HEK293 (cell line): Measurements from ENCODE around the gene TAF15.

Source experiments
- CTCF ChIA-PET: fragments of 350-600 bp; formaldehyde crosslinking; extraction: SDS; loops from one replicate; lab custom pipeline; 2021; ENCODE audit warnings: antibody characterized with exemption; lab: Yijun Ruan, JAX
- POLR2A ChIA-PET: fragments of 300-600 bp; formaldehyde crosslinking; extraction: SDS; loops from one replicate; lab custom pipeline; 2020; ENCODE audit warnings: antibody characterized with exemption, inconsistent platforms; lab: Yijun Ruan, JAX
- H3K27ac ChIP-seq: fragments of 200-500 bp; sonication (Bioruptor generic); 2 replicates; pipeline ENCODE4 v1.5.1; 2014; ENCODE audit warnings: low read depth, low read length, control low read depth, inconsistent platforms; ENCODE audit errors: extremely low read depth
- H3K36me3 ChIP-seq, 2 experiments: fragments of 200-500 bp in 1 of 2; sonication (Bioruptor generic) in 1 of 2; 1 replicate in 1 of 2; 2 replicates in 1 of 2; pipeline ENCODE4 v1.5.1; 2014 to 2017; ENCODE audit warnings: inconsistent platforms in 2 of 2, low read length in 2 of 2; ENCODE audit not compliant: control insufficient read depth in 2 of 2, insufficient read depth in 1 of 2
- H3K4me1 ChIP-seq: fragments of 200-500 bp; sonication (Bioruptor generic); 2 replicates; pipeline ENCODE4 v1.5.1; 2014; ENCODE audit warnings: mild to moderate bottlenecking, low read length, inconsistent platforms; ENCODE audit not compliant: control insufficient read depth, insufficient read depth
- H3K4me3 ChIP-seq: 2 replicates; pipeline ENCODE4 v1.5.1; 2011; ENCODE audit warnings: low read depth, mild to moderate bottlenecking, control low read depth, low read length, moderate library complexity
- H3K9me3 ChIP-seq: fragments of 200-500 bp; sonication (Bioruptor generic); 2 replicates; pipeline ENCODE4 v1.5.1; 2014; ENCODE audit warnings: low read depth, low read length, inconsistent platforms; ENCODE audit not compliant: control insufficient read depth, insufficient read depth
- OSR2 ChIP-seq: fragments of 450-650 bp; formaldehyde crosslinking; IDR thresholded peaks from 2 replicates; pipeline ENCODE4 v1.5.1; 2016; ENCODE audit warnings: missing biosample characterization, missing genetic modification characterization
- WT1 ChIP-seq: fragments of 450-650 bp; formaldehyde crosslinking; IDR thresholded peaks from 2 replicates; pipeline ENCODE4 v1.5.1; 2016; ENCODE audit warnings: missing biosample characterization, missing genetic modification characterization
- YY2 ChIP-seq: fragments of 450-650 bp; formaldehyde crosslinking; IDR thresholded peaks from 2 replicates; pipeline ENCODE4 v1.5.1; 2016; ENCODE audit warnings: missing biosample characterization, missing genetic modification characterization
- ZBTB11 ChIP-seq: fragments of 450-650 bp; formaldehyde crosslinking; conservative IDR thresholded peaks from 2 replicates; pipeline ENCODE4 v1.5.1; 2016; ENCODE audit warnings: low read depth, missing biosample characterization, missing genetic modification characterization
- ZBTB6 ChIP-seq: fragments of 450-650 bp; formaldehyde crosslinking; IDR thresholded peaks from 2 replicates; pipeline ENCODE4 v1.5.1; 2017; ENCODE audit warnings: missing biosample characterization, missing genetic modification characterization
- ZBTB7A ChIP-seq: fragments of 450-650 bp; formaldehyde crosslinking; IDR thresholded peaks from 2 replicates; pipeline ENCODE4 v1.5.1; 2016; ENCODE audit warnings: low read depth, missing biosample characterization, missing genetic modification characterization
- ZNF302 ChIP-seq: fragments of 450-650 bp; formaldehyde crosslinking; IDR thresholded peaks from 2 replicates; pipeline ENCODE4 v1.5.1; 2016; ENCODE audit warnings: missing biosample characterization, missing genetic modification characterization, low read depth
- ZNF335 ChIP-seq: fragments of 450-650 bp; formaldehyde crosslinking; conservative IDR thresholded peaks from 2 replicates; pipeline ENCODE4 v1.5.1; 2016; ENCODE audit warnings: missing biosample characterization, missing genetic modification characterization
- ZNF362 ChIP-seq: fragments of 450-650 bp; formaldehyde crosslinking; IDR thresholded peaks from 2 replicates; pipeline ENCODE4 v1.5.1; 2016; ENCODE audit warnings: missing biosample characterization, missing genetic modification characterization
- ZNF449 ChIP-seq: fragments of 450-650 bp; formaldehyde crosslinking; IDR thresholded peaks from 2 replicates; pipeline ENCODE4 v1.5.1; 2017; ENCODE audit warnings: missing biosample characterization, mild to moderate bottlenecking, missing genetic modification characterization, moderate library complexity
- ZNF518A ChIP-seq: fragments of 450-650 bp; formaldehyde crosslinking; conservative IDR thresholded peaks from 2 replicates; pipeline ENCODE4 v1.5.1; 2016; ENCODE audit warnings: low read depth, missing biosample characterization, missing genetic modification characterization
- ZNF549 ChIP-seq: fragments of 450-650 bp; IDR thresholded peaks from 2 replicates; pipeline ENCODE4 v1.5.1; 2018; ENCODE audit warnings: missing biosample characterization, missing genetic modification characterization, mild to moderate bottlenecking, inconsistent platforms, moderate library complexity
- ZNF701 ChIP-seq: fragments of 450-650 bp; formaldehyde crosslinking; IDR thresholded peaks from 2 replicates; pipeline ENCODE4 v1.5.1; 2016; ENCODE audit warnings: missing biosample characterization, missing genetic modification characterization
- ZNF747 ChIP-seq: fragments of 450-650 bp; formaldehyde crosslinking; IDR thresholded peaks from 2 replicates; pipeline ENCODE4 v1.5.1; 2016; ENCODE audit warnings: missing biosample characterization, missing genetic modification characterization
- ZNF830 ChIP-seq: fragments of 450-650 bp; IDR thresholded peaks from 2 replicates; pipeline ENCODE4 v1.5.0; 2018; ENCODE audit warnings: missing biosample characterization, missing genetic modification characterization, low read depth, mild to moderate bottlenecking, moderate library complexity
- ZSCAN16 ChIP-seq: fragments of 450-650 bp; formaldehyde crosslinking; IDR thresholded peaks from 2 replicates; pipeline ENCODE4 v1.5.1; 2016; ENCODE audit warnings: missing biosample characterization, missing genetic modification characterization

Gene TAF15

GRCh38 chr17:35891269-35891668, 82.0 kb downstream of the TAF15 start:
- ChIA-PET CTCF (interaction anchor here (0.7 to 1.4 kb wide), 4 partner anchors 37 to 712 kb away, joined by 3 to 6 read pairs (median 4); no protein-coding TSS in a partner anchor), POLR2A (no interaction called here)
- Histone ChIP-seq H3K36me3 (no peaks in the 10 kb centered on the region), H3K27ac (no peak overlapping the region), H3K4me1 (peaks cover 13% of the 10 kb centered on the region), H3K9me3 (no peaks in the 10 kb centered on the region), H3K4me3 (no peak overlapping the region)
- TF ChIP-seq ZNF362 (0 out of 2 replicates have a peak, but pooled peaks have one; percentile 51), ZBTB7A (tag by site-specific recombination) (no peak)

GRCh38 chr17:35892091-35893035, 83.1 kb downstream of the TAF15 start:
- TF ChIP-seq ZNF335 = peak; percentile 63
- no peak for TF ChIP-seq ZNF747 (tag by site-specific recombination)
- TF ChIP-seq ZNF302 (tag by site-specific recombination) = no peak
- no peak for TF ChIP-seq YY2
- no peak for TF ChIP-seq WT1 (tag by site-specific recombination)
- no peak for TF ChIP-seq ZNF549 (tag by site-specific recombination)
- Histone ChIP-seq H3K4me3 (no peak overlapping the region), H3K4me1 (peaks cover 13% of the 10 kb centered on the region), H3K27ac (no peak overlapping the region), H3K36me3 (no peaks in the 10 kb centered on the region), H3K9me3 (no peaks in the 10 kb centered on the region)
- POLR2A ChIA-PET = interaction anchor here (0.6 kb wide), 1 partner anchor 10 kb away, joined by 3 read pairs; no protein-coding TSS in a partner anchor
- CTCF ChIA-PET = interaction anchor here (0.5 to 1.2 kb wide), 5 partner anchors 29 to 279 kb away, joined by 3 to 5 read pairs (median 3); no protein-coding TSS in a partner anchor

- ChIA-PET CTCF (interaction anchor here (0.8 to 2.2 kb wide), 2 partner anchors 18 to 45 kb away, joined by 4 to 6 read pairs; no protein-coding TSS in a partner anchor), POLR2A (no interaction called here)
- Histone ChIP-seq H3K4me1 (peaks cover 13% of the 10 kb centered on the region), H3K4me3 (no peak overlapping the region), H3K9me3 (no peaks in the 10 kb centered on the region), H3K36me3 (no peaks in the 10 kb centered on the region), H3K27ac (no peak overlapping the region)
- TF ChIP-seq ZNF701 (tag by site-specific recombination) (no peak), ZSCAN16 (no peak), OSR2 (tag by site-specific recombination) (no peak), ZNF830 (tag by site-specific recombination) (no peak), ZNF518A (no peak), ZBTB6 (no peak), ZBTB11 (no peak), ZNF449 (tag by site-specific recombination) (no peak)
These were observed 84.5 kb downstream of the TAF15 start for GRCh38 chr17:35893751-35894150.
